HG03432 (cell line): ENCODE data around the gene COL6A3.

Experiments
- ATAC-seq: cut with Tn5 transposase; IDR thresholded peaks from one replicate; pipeline ENCODE4 v1.9.1; 2021; ENCODE audit warnings: mild to moderate bottlenecking, moderate library complexity; ENCODE audit not compliant: unreplicated experiment

COL6A3 gene

GRCh38 chr2:237276716-237277490 lies 137.1 kb downstream of the COL6A3 start:
- no peak for ATAC-seq
